Measurements from ENCODE around the gene URB2.
"Not testable (repeated sequence)": the region's sequence is repeated elsewhere in the genome, so short reads cannot be mapped to it uniquely, and the experiment has no call there.

Gene URB2

GRCh38 chr1:229696385-229696784 is 70.3 kb downstream of the URB2 start:
- no peak for DNase-seq

GRCh38 chr1:229699613-229700267 is 73.7 kb downstream of the URB2 start:
- DNase-seq = no peak

- no peak for DNase-seq
Observed at GRCh38 chr1:229704157-229704556, 78.1 kb downstream of the URB2 start.

- not testable (repeated sequence) for DNase-seq
Observed at GRCh38 chr1:229705152-229705551, 79.1 kb downstream of the URB2 start.

- DNase-seq = not testable (repeated sequence)
Observed at GRCh38 chr1:229707127-229707526, 81.1 kb downstream of the URB2 start.

GRCh38 chr1:229709500-229710013 is 83.5 kb downstream of the URB2 start:
- DNase-seq = no peak

All from activated T-cell treated with anti-CD3 and anti-CD28 coated beads, Interleukin-2, amount 50 U/mL, for 1 hour (primary cell).